Endothelial cell of umbilical vein (primary cell): ENCODE measurements around the gene PYROXD2. TPM values are rescaled to one million over a fixed set of nuclear protein-coding genes. Genes with fewer than 3 reads are reported as not detected.

ENCODE experiments used
- BruUV-seq: library from RNA; stranded (reverse); fragments of 400-500 nt; replicated peaks from 2 replicates; lab custom pipeline; 2021; lab: Mats Ljungman, UMichigan
- CTCF ChIA-PET: fragments of 300-600, 350-600 bp; sonication (Branson Sonifier 250); formaldehyde crosslinking; loops from one replicate; lab custom pipeline; 2021; ENCODE audit warnings: antibody characterized with exemption, inconsistent platforms; lab: Charles Lee
- POLR2A ChIA-PET: fragments of 300-600, 350-600 bp; sonication (Branson Sonifier 250); formaldehyde crosslinking; loops from one replicate; lab custom pipeline; 2021; ENCODE audit warnings: antibody characterized with exemption, inconsistent platforms; lab: Charles Lee
- DNase-seq: peaks from one replicate; pipeline ENCODE4 v3.0.0-alpha.2; 2011; ENCODE audit warnings: low read depth, low spot score
- FAIRE-seq: peaks from 2 replicates; lab custom pipeline; 2011; peaks lifted over from hg19 to GRCh38; lab: Jason Lieb, UNC
- H2AFZ ChIP-seq: 2 replicates; pipeline ENCODE4 v1.6.0; 2012; ENCODE audit warnings: low read depth, low read length, control low read depth, inconsistent platforms
- H3K27ac ChIP-seq: 2 replicates; pipeline ENCODE4 v1.5.1; 2011; ENCODE audit warnings: low read depth, mild to moderate bottlenecking, control low read depth, low read length, moderate library complexity; ENCODE audit not compliant: insufficient read depth
- H3K27me3 ChIP-seq, 2 experiments: 2 replicates each; pipeline versions ENCODE4 v1.6.0 to v1.6.1; 2011; ENCODE audit warnings: low read length in 2 of 2, mixed read lengths in 1 of 2; ENCODE audit not compliant: control insufficient read depth in 2 of 2, insufficient read depth in 2 of 2
- H3K36me3 ChIP-seq, 2 experiments: 2 replicates in 1 of 2; 3 replicates in 1 of 2; pipeline ENCODE4 v1.5.1; 2011; ENCODE audit warnings: low read length in 2 of 2, mild to moderate bottlenecking in 1 of 2, moderate library complexity in 1 of 2; ENCODE audit not compliant: control insufficient read depth in 2 of 2, insufficient read depth in 2 of 2; ENCODE audit errors: extremely low read depth in 1 of 2
- H3K4me1 ChIP-seq: 3 replicates; pipeline ENCODE4 v1.5.1; 2011; ENCODE audit warnings: mild to moderate bottlenecking, low read length; ENCODE audit not compliant: control insufficient read depth, insufficient read depth; ENCODE audit errors: extremely low read depth
- H3K4me2 ChIP-seq: 2 replicates; pipeline ENCODE4 v1.6.1; 2011; ENCODE audit warnings: low read length, control low read depth, mixed read lengths; ENCODE audit not compliant: insufficient read depth
- H3K4me3 ChIP-seq, 3 experiments: fragments of 200-600 bp in 1 of 3; sonication (generic), shearing (Covaris generic) in 1 of 3; replicated peaks in 1 of 3; 2 replicates each; pipeline ENCODE4 v1.5.1; 2011 to 2016; ENCODE audit warnings: control low read depth in 3 of 3, low read length in 3 of 3, mild to moderate bottlenecking in 2 of 3, inconsistent platforms in 1 of 3, low read depth in 1 of 3, moderate library complexity in 1 of 3; ENCODE audit not compliant: insufficient read depth in 1 of 3
- H3K79me2 ChIP-seq: 2 replicates; pipeline ENCODE4 v1.6.0; 2012; ENCODE audit warnings: low read length, inconsistent platforms; ENCODE audit not compliant: control insufficient read depth, insufficient read depth
- H3K9ac ChIP-seq: replicated peaks from 2 replicates; pipeline ENCODE3; 2011; ENCODE audit warnings: low read length, control low read depth; ENCODE audit not compliant: insufficient read depth; ENCODE audit errors: extremely low read depth
- H3K9me1 ChIP-seq: replicated peaks from 3 replicates; pipeline ENCODE4 v1.6.0; 2011; ENCODE audit warnings: mild to moderate bottlenecking, low read length; ENCODE audit not compliant: control insufficient read depth, insufficient read depth; ENCODE audit errors: extremely low read depth
- H3K9me3 ChIP-seq: replicated peaks from 2 replicates; pipeline ENCODE4 v1.5.1; 2012; ENCODE audit warnings: low read length, inconsistent platforms; ENCODE audit not compliant: control insufficient read depth, insufficient read depth
- H4K20me1 ChIP-seq: replicated peaks from 2 replicates; pipeline ENCODE3; 2011; ENCODE audit warnings: mild to moderate bottlenecking, low read length; ENCODE audit not compliant: control insufficient read depth, insufficient read depth; ENCODE audit errors: extremely low read depth
- EZH2 ChIP-seq: IDR thresholded peaks from 2 replicates; pipeline ENCODE4 v1.6.1; 2012; ENCODE audit warnings: borderline replicate concordance, low read depth, mild to moderate bottlenecking, moderate library complexity, low read length, inconsistent platforms; ENCODE audit not compliant: severe bottlenecking
- FOS ChIP-seq: IDR thresholded peaks from 2 replicates; pipeline ENCODE4 v1.6.1; 2011; ENCODE audit warnings: mild to moderate bottlenecking, low read length, moderate library complexity, borderline replicate concordance; ENCODE audit not compliant: insufficient read depth
- GATA2 ChIP-seq: IDR thresholded peaks from 2 replicates; pipeline ENCODE4 v1.7.0; 2011; ENCODE audit warnings: low read depth, mild to moderate bottlenecking, moderate library complexity, mixed read lengths, low read length; ENCODE audit not compliant: insufficient read length, insufficient read depth
- JUN ChIP-seq: IDR thresholded peaks from 2 replicates; pipeline ENCODE4 v1.6.1; 2011; ENCODE audit warnings: borderline replicate concordance, low read depth; ENCODE audit not compliant: insufficient read length, insufficient read depth
- MYC ChIP-seq: IDR thresholded peaks from one replicate; pipeline ENCODE4 v1.6.1; 2011; ENCODE audit warnings: mild to moderate bottlenecking, low read depth, low read length
- POLR2A ChIP-seq: IDR thresholded peaks from 2 replicates; pipeline ENCODE4 v1.6.1; 2012; ENCODE audit warnings: low read depth, mild to moderate bottlenecking, control low read depth, low read length
- POLR2AphosphoS5 ChIP-seq: IDR thresholded peaks from 2 replicates; pipeline ENCODE4 v1.6.1; 2012; ENCODE audit warnings: low read depth, mild to moderate bottlenecking, control low read depth, low read length, moderate library complexity; ENCODE audit not compliant: insufficient read depth
- dilution Hi-C: fragments of 300-500 bp; cut with MboI; formaldehyde crosslinking; loops from one replicate; pipeline ENCODE4 v1.15.0; 2019; ENCODE audit warnings: low sequenced_read_pairs; ENCODE audit not compliant: extremely low pct_ligation_motif_present
- intact Hi-C: fragments of 100-400 bp; cut with micrococcal nuclease; formaldehyde crosslinking; loops from one replicate; pipeline ENCODE4 v1.10.0; 2022
- polyA plus RNA-seq, 4 experiments: library from polyadenylated mRNA; depleted of rRNA in 3 of 4; stranded (reverse) in 3 of 4; unstranded in 1 of 4; fragments of >200 nt; gene quantifications; 2 replicates each; pipeline versions ENCODE4 v1.2.1 to v1.2.3, GENCODE V29; 2011 to 2012; ENCODE audit warnings: missing spikeins in 1 of 4
- total RNA-seq: library from RNA; stranded (reverse); gene quantifications from 2 replicates; pipeline ENCODE4 v1.2.3, GENCODE V29; 2021
- TF ChIP-seq, protein P1 (sequence below): IDR thresholded peaks from 2 replicates; pipeline ENCODE4 v1.6.1; 2011; ENCODE audit not compliant: insufficient read depth, insufficient read length
- TF ChIP-seq, protein P2 (sequence below), 2 donors: IDR thresholded peaks; 1 replicate in 1 of 2; 2 replicates in 1 of 2; pipeline ENCODE4 v1.5.1; 2011; ENCODE audit warnings: low read length in 2 of 2, mild to moderate bottlenecking in 2 of 2, moderate library complexity in 2 of 2, control low read depth in 1 of 2, inconsistent platforms in 1 of 2, low read depth in 1 of 2; ENCODE audit not compliant: insufficient read depth in 1 of 2; ENCODE audit errors: extremely low read depth in 1 of 2

The PYROXD2 gene
- total and polyA plus RNA-seq, 2 donors (not counting 3 experiments of a cell fraction or from before 2014, with no cell fraction given): 7.0 to 13.7 TPM

DNA sequence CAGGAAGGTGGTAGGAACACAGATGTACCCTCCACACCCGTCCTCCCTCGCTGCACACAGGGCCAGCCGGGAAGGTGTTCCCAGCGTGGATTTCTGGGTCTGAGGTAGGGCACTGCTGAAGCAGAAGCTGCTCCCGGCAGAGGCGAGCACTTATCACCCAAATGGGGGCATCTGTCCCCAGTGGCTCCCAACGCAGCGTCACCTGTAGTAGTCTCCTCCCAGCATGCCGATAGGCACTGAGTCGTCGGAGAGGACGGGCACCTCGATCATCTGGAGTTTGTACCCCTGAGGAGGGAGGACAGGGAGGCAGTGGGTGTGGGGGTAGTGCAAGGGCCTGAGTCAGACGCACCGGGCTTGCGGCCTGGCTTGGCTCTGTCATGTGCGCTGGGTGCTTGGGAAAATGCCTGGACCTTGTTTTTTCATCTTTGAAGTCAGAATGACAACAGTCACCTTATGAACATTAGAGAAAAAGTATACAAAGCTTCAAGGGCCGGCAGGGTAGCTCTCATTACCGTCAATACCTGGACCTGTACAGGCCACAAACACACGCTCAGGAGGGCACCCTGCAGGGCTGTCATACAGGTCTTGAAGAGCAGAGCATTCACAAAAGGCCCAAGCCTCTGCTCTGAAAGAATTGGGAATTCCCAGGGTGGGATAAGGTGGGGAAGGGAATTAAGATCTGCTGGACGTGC is 3.1 kb upstream of the PYROXD2 start:
- Histone ChIP-seq H3K27ac (no peak overlapping the region), H3K27me3 (no peaks in the 10 kb centered on the region), H3K36me3 (peaks cover 3 to 31% of the 10 kb centered on the region in 2 experiments), H3K4me3 (no peak overlapping the region), H3K4me2 (no peak overlapping the region), H2AFZ (no peak overlapping the region), H4K20me1 (no peaks in the 10 kb centered on the region), H3K9ac (no peak overlapping the region), H3K79me2 (no peaks in the 10 kb centered on the region), H3K9me3 (no peaks in the 10 kb centered on the region), H3K4me1 (peaks cover 14% of the 10 kb centered on the region), H3K9me1 (no peaks in the 10 kb centered on the region)
- ChIA-PET CTCF (interaction anchor here (2.2 kb wide), 1 partner anchor 49 kb away, joined by 6 read pairs; no protein-coding TSS in a partner anchor), POLR2A (no interaction called here)
- TF ChIP-seq FOS (no peak), JUN (no peak), POLR2AphosphoS5 (no peak), MYC (no peak), EZH2 (no peak), POLR2A (no peak), GATA2 (no peak)
- TF ChIP-seq, protein P1, sequence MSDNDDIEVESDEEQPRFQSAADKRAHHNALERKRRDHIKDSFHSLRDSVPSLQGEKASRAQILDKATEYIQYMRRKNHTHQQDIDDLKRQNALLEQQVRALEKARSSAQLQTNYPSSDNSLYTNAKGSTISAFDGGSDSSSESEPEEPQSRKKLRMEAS: no peak
- TF ChIP-seq, protein P2, sequence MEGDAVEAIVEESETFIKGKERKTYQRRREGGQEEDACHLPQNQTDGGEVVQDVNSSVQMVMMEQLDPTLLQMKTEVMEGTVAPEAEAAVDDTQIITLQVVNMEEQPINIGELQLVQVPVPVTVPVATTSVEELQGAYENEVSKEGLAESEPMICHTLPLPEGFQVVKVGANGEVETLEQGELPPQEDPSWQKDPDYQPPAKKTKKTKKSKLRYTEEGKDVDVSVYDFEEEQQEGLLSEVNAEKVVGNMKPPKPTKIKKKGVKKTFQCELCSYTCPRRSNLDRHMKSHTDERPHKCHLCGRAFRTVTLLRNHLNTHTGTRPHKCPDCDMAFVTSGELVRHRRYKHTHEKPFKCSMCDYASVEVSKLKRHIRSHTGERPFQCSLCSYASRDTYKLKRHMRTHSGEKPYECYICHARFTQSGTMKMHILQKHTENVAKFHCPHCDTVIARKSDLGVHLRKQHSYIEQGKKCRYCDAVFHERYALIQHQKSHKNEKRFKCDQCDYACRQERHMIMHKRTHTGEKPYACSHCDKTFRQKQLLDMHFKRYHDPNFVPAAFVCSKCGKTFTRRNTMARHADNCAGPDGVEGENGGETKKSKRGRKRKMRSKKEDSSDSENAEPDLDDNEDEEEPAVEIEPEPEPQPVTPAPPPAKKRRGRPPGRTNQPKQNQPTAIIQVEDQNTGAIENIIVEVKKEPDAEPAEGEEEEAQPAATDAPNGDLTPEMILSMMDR (IDR thresholded peaks at IDR 0.05; ENCODE audit: extremely low read depth in 1 of 2, insufficient read depth in 1 of 2, low read depth in 1 of 2, low read length in 2 of 2): no peak
- FAIRE-seq: no peak
- no peak for DNase-seq
- BruUV-seq: no TSS peak
- dilution Hi-C loops: no loop called here
- intact Hi-C loops: no loop called here
